Activated T-cell treated with anti-CD3 and anti-CD28 coated beads for 4 hours (primary cell): Measurements from ENCODE around the gene TANK.
A peak's percentile ranks its signal among the peaks of the same experiment; 100 is the strongest.

Experiments
- DNase-seq: peaks from one replicate; pipeline ENCODE4 v3.0.0-alpha.2; 2020

TANK gene

DNA sequence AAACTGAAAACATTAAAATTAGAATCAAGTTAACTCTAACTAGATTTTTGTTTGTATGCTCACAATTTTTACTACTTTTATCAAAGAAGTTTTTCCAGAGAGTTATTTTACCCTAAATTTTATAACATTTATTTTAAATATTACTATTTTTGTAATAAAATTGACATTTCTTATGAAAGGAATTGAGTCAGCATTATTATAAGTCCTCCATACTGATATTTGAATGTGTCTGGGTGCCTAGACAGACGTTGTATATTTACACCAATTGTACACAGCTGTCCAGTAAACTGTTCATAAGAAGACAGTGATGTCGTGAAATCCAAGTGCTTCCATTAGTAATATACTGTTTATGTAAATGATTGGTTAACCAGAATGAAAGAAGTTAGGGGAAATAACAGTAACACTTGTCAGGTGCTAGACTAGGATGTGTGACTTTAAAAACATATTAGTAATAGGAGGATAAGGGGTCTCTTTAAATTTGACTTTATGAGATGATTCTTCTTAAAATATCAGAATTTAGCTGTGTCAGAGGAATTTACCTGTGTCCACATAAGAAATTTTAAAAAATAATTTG is 73.7 kb downstream of the TANK start:
- DNase-seq = no peak

GRCh38 chr2:161234627-161235026 is 74.4 kb downstream of the TANK start:
- no peak for DNase-seq

DNA sequence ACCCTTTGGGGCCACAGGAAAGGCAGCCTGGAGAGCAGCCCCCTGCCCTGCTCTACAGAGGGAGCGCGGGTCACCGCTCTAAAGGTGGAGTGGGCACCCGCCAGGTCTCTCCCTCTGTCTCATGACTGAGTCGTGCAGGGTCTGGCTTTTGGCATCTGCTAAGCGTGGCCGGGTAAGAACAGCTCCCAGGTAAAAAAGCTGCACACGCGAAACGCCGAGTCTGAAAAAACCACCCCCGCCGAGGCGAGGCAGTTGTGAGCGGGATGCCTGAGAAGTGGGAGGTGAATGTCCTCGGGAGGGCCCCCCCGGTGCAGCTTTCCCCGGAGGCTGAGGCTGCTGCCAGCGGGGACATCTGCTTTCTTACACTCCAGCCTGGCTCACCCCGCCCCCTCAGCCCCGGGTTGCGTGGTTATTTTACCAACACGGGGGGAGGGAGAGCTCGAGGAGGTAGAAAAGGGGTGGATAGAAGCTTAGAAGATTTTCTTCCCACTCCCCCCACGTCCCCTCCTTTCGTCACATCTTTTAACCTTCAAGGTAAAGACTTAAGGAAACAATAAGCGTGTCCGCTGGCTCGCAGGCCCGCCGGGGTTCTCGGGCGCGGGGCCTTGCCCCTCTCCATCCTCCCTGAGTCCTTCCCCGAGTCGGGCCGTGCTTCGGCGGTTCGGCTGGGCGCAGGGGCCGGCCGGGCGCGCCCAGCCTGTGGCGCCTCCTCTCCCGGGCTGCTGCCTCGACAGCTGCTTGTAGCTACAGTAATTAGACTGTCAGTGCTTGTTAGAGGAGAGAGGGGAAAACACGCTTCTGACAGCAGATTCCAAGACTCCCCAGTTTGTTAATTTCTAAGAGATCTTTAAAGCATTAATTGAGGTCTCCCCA is 77.4 kb downstream of the TANK start:
- DNase-seq = peak; percentile 48

DNA sequence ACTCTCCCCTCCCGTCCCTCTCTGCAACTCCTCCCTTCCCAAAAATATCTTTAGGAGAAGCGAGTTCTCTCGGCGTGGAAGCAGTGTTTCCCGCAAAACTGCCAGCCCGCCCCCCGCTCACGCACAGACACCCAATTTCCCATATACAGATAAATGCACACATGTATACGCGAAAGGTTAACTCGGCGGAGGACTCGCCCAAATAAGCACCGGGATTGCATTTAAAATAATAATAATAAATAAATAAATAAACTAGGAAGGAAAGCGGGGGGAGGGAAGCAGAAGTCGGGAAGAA is 78.0 kb downstream of the TANK start:
- DNase-seq = no peak

DNA sequence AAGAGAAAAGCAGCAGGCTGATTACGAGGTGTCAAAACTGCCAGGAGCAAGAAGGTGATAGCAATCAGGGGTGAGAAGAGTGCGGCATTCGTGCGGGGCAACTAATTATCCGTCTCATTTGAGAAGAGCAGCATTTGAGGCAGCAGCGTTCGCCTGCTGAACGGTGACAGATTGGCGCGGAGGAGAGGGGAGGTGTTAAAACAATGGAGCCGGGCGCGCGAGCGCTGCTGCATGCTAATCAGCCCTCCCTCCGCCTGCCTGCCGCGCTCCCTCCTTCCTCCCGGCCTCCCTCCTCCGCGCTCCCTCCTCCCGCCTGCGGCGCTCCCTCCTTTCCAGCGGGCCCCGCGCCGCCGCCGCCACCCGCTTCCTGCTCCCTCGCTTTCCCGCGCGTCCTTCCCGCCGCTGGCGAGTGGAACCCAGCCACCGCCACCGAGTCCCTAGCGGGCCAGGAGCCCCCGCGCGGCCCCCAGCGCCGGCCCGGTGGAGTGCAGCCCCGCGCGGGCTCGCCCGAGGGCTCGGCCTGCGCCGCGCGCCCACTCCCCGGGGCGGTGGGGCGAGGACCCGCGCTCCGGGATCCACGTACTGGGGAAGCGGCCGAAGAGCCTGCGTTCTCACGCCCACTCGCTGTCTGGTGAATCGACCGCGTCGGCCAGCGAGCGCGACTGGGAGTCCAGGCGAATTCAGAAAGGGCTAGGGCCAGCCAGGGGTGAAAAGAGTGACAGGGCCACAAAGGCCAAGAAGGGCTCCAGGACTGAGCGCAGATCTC is 78.5 kb downstream of the TANK start:
- DNase-seq = peak; percentile 33

DNA sequence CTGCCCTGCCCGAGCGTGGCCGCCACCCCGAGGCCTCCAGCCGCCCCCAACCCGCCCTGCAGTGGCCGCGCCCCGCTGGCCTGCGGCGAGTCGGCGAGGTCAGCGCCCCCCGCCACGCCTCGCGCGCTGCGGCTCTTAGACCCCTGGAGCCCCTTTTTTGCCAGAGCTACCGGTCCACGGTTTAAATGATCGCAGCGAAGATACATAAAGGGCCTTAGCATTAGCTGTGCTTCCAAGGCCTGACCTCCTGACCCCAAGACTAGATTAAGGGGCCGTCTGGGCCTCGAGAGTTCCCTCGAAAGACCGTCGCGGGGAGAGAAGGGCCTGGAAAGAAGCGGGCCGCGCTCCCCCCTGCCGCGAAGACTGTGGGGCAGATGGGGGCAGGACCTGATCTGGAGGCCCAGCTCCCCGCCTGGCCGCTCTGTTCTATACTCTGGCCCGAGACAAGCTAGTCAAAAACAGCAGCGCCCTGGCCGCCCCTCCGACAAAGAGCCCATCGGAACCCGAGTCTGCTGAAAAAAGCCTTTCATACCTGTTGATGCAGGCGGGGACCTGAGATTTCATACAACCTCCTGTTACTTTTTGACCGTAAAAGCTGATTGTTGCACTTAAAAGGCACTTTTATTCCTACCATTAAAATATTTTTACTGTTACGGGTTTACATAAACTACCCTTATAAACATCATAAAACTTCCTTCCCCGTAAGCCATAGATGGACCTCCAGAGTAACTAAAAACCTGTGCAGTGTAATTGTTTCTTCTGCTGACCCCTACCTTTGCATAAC is 79.3 kb downstream of the TANK start:
- DNase-seq = no peak

DNA sequence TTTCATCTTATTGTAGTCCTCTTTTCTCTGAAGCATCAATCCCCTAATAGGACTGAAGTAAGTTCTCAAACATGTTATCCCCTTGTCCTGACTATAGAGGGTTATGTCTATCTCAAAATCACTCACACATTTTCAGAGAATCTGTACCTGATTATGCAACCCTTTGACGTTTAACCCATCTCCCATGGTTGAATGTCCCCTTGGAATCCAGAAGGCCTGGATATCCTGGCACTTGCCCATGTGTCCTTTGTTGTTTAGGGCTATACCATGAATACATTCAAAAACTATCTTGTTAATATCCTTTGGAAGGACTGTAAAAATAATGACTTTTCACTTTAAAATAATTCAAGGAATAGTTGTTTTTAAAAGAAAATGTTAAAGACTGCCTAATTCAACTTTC is 81.7 kb downstream of the TANK start:
- no peak for DNase-seq

- no peak for DNase-seq
These were observed 83.1 kb downstream of the TANK start for GRCh38 chr2:161243312-161243711.

- no peak for DNase-seq
These were observed 83.7 kb downstream of the TANK start for GRCh38 chr2:161243905-161244304.

GRCh38 chr2:161244387-161245260 is 84.4 kb downstream of the TANK start:
- peak; percentile 43 for DNase-seq

DNA sequence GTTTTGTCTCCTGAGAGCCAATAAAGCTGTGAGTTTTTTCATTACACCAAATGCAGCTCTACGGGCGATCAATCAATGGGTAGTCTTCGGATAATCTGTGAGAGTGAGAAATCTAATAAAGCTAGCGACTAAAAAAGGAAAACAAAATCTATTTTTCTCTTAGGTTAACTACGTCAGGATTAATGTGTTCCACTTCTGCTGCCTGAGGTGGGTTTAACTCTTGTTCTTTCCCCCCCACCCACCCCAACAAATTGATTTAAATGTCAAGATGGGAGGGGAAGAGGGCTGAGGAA is 85.0 kb downstream of the TANK start:
- DNase-seq = no peak

GRCh38 chr2:161245671-161246070 is 85.4 kb downstream of the TANK start:
- no peak for DNase-seq

DNA sequence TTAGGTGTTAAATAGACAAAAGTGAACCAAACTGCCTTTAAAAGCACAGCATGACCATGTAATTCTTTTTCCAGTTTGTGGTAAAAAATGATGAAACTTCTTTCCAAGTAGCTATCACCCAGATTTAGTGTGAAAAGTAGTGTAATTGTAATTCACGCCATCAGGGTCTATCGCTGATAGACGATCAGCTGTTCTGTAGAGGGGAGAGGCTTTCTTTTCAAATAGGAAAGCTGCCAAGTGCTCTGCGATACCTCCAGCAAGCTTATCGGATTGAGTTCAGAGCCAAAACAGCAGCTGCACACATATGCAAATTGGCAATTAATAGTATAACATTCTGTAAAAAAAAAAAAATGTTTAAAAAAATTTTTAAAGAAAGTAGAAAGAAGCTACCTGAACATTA is 86.1 kb downstream of the TANK start:
- DNase-seq = no peak

GRCh38 chr2:161250864-161251436 is 90.7 kb downstream of the TANK start:
- no peak for DNase-seq

GRCh38 chr2:161257123-161257952 is 97.1 kb downstream of the TANK start:
- DNase-seq = no peak

DNA sequence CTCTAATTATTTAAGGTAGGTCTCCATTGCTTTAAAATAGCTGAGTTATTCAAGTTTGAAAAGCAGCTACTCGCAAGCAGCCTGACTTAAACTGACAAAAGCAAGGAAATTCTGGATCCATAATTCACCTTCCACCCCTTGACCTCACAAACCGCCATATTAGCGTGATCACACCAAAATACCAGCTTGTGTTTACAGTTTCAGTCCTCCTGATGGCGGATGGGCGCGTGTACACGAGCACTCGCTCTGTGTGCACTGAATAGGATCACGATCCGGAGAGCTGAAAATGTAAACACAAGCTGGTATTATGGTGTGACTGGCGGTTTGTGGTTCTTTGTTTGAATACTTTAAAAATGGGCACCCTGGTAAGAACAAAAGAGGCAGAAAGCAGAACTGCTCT is 105.6 kb downstream of the TANK start:
- no peak for DNase-seq

DNA sequence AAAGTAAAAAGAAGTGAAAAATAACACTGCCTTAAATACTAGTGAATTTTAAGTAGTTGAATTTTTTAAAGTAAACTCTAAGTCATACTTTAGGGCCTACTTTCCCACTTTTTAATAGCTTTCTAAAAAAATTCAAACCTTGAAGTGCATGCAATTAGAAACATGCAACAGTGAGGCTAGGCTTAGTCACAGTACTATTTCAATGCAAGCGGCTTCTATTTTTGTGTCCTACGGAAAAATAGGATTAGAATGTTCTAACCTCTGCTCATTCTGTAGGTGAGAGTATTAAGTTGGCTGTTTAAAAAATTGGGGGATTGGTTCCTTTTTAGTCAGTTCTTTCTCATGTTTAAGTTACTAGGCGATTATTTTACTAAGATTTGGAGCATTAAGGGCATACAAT is 108.9 kb downstream of the TANK start:
- no peak for DNase-seq

- peak; percentile 41 for DNase-seq
These were observed 113.0 kb downstream of the TANK start for GRCh38 chr2:161273038-161273760.

- peak; percentile 30 for DNase-seq
These were observed 118.5 kb downstream of the TANK start for GRCh38 chr2:161278564-161279229.
